Measurements from ENCODE around the gene GFM1. TPM values are rescaled to one million over a fixed set of nuclear protein-coding genes. Genes with fewer than 3 reads are reported as not detected.

GFM1 gene
- total RNA-seq, 1 donor from 2014 or later: 52.0 TPM

- no peaks in the 10 kb centered on the region for H3K27me3 ChIP-seq
- H2AFZ ChIP-seq (replicated peaks): no peak overlapping the region
- TF ChIP-seq EZH2 (IDR thresholded peaks at IDR 0.05) (no peak), CTCF (IDR thresholded peaks at IDR 0.05) (no peak), EZH2phosphoT487 (IDR thresholded peaks at IDR 0.05) (no peak)
- no peaks in the 10 kb centered on the region for H3K79me2 ChIP-seq (ENCODE audit: low read depth)
- no peaks in the 10 kb centered on the region for H4K20me1 ChIP-seq (ENCODE audit: low read depth)
- H3K4me3 ChIP-seq: no peak overlapping the region
- no peak overlapping the region for H3K4me3 Mint-ChIP-seq
- no peak for DNase-seq (ENCODE audit: low spot score)
- H3K9me3 ChIP-seq (ENCODE audit: low read depth): no peaks in the 10 kb centered on the region
- H3K36me3 ChIP-seq: no peaks in the 10 kb centered on the region
- H3K9me3 Mint-ChIP-seq: no peaks in the 10 kb centered on the region
- no peaks in the 10 kb centered on the region for H3K4me1 ChIP-seq
- peaks cover 2% of the 10 kb centered on the region for H3K27me3 Mint-ChIP-seq (ENCODE audit: insufficient read depth, low read depth)
- H3F3A ChIP-seq (ENCODE audit: low read depth): no peaks in the 10 kb centered on the region
- H3K27ac ChIP-seq: no peak overlapping the region
- no peak overlapping the region for H3K27ac Mint-ChIP-seq
- no peak overlapping the region for H3K9ac ChIP-seq
- no peak overlapping the region for H3K4me2 ChIP-seq
- H3K4me1 Mint-ChIP-seq: no peaks in the 10 kb centered on the region
- peaks cover 1% of the 10 kb centered on the region for H3K36me3 Mint-ChIP-seq
Measured at GRCh38 chr3:158678687-158679086, 34.4 kb downstream of the GFM1 start.

GRCh38 chr3:158679547-158680000 is 35.2 kb downstream of the GFM1 start:
- Mint-ChIP-seq H3K4me1 (no peaks in the 10 kb centered on the region), H3K36me3 (no peaks in the 10 kb centered on the region), H3K27me3 (ENCODE audit: insufficient read depth, low read depth) (peaks cover 2% of the 10 kb centered on the region), H3K4me3 (no peak overlapping the region), H3K27ac (no peak overlapping the region), H3K9me3 (no peaks in the 10 kb centered on the region)
- TF ChIP-seq CTCF (IDR thresholded peaks at IDR 0.05) (no peak), EZH2 (IDR thresholded peaks at IDR 0.05) (no peak), EZH2phosphoT487 (IDR thresholded peaks at IDR 0.05) (no peak)
- Histone ChIP-seq H3K4me1 (no peaks in the 10 kb centered on the region), H3K27ac (no peak overlapping the region), H3K4me3 (no peak overlapping the region), H3K36me3 (no peaks in the 10 kb centered on the region), H3K9ac (no peak overlapping the region), H3K4me2 (no peak overlapping the region), H3K79me2 (ENCODE audit: low read depth) (no peaks in the 10 kb centered on the region), H3F3A (ENCODE audit: low read depth) (no peaks in the 10 kb centered on the region), H3K27me3 (no peaks in the 10 kb centered on the region), H2AFZ (replicated peaks) (no peak overlapping the region), H3K9me3 (ENCODE audit: low read depth) (no peaks in the 10 kb centered on the region), H4K20me1 (ENCODE audit: low read depth) (no peaks in the 10 kb centered on the region)
- no peak for DNase-seq (ENCODE audit: low spot score)

- Mint-ChIP-seq H3K4me3 (no peak overlapping the region), H3K27me3 (ENCODE audit: insufficient read depth, low read depth) (no peaks in the 10 kb centered on the region), H3K9me3 (no peaks in the 10 kb centered on the region), H3K27ac (no peak overlapping the region), H3K36me3 (no peaks in the 10 kb centered on the region), H3K4me1 (no peaks in the 10 kb centered on the region)
- no peak overlapping the region for H3K9ac ChIP-seq
- no peak overlapping the region for H3K4me3 ChIP-seq
- no peaks in the 10 kb centered on the region for H3K36me3 ChIP-seq
- no peaks in the 10 kb centered on the region for H3K79me2 ChIP-seq (ENCODE audit: low read depth)
- H3K27ac ChIP-seq: no peak overlapping the region
- H4K20me1 ChIP-seq (ENCODE audit: low read depth): no peaks in the 10 kb centered on the region
- DNase-seq (ENCODE audit: low spot score): no peak
- H2AFZ ChIP-seq (replicated peaks): no peak overlapping the region
- no peak for TF ChIP-seq CTCF (IDR thresholded peaks at IDR 0.05)
- TF ChIP-seq EZH2phosphoT487 (IDR thresholded peaks at IDR 0.05): no peak
- no peak for TF ChIP-seq EZH2 (IDR thresholded peaks at IDR 0.05)
- no peaks in the 10 kb centered on the region for H3F3A ChIP-seq (ENCODE audit: low read depth)
- no peak overlapping the region for H3K4me2 ChIP-seq
- H3K9me3 ChIP-seq (ENCODE audit: low read depth): no peaks in the 10 kb centered on the region
- no peaks in the 10 kb centered on the region for H3K27me3 ChIP-seq
- no peaks in the 10 kb centered on the region for H3K4me1 ChIP-seq
Measured at GRCh38 chr3:158680861-158681260, 36.5 kb downstream of the GFM1 start.
